ENCODE results near the gene AZIN2.
"Not testable (repeated sequence)": the region's sequence is repeated elsewhere in the genome, so short reads cannot be mapped to it uniquely, and the experiment has no call there.

DNA sequence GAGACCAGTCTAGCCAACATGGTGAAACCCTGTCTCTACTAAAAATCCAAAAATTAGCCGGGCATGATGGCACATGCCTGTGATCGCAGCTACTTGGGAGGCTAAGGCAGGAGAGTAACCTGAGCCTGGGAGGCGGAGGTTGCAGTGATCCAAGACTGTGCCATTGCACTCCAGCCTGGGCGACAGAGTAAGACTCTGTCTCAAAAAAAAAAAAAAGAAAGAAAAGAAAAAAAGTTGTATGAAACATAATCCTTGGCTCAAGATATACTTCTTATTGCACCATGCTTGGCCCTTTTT is 19.1 kb downstream of the AZIN2 start:
- TF ChIP-seq, protein P1, sequence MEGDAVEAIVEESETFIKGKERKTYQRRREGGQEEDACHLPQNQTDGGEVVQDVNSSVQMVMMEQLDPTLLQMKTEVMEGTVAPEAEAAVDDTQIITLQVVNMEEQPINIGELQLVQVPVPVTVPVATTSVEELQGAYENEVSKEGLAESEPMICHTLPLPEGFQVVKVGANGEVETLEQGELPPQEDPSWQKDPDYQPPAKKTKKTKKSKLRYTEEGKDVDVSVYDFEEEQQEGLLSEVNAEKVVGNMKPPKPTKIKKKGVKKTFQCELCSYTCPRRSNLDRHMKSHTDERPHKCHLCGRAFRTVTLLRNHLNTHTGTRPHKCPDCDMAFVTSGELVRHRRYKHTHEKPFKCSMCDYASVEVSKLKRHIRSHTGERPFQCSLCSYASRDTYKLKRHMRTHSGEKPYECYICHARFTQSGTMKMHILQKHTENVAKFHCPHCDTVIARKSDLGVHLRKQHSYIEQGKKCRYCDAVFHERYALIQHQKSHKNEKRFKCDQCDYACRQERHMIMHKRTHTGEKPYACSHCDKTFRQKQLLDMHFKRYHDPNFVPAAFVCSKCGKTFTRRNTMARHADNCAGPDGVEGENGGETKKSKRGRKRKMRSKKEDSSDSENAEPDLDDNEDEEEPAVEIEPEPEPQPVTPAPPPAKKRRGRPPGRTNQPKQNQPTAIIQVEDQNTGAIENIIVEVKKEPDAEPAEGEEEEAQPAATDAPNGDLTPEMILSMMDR (IDR thresholded peaks at IDR 0.05) = not testable (repeated sequence)
- not testable (repeated sequence) for TF ChIP-seq POLR2A (IDR thresholded peaks at IDR 0.05)
